LoVo (cell line): ENCODE data around the gene UXT.
"Not testable (repeated sequence)": the region's sequence is repeated elsewhere in the genome, so short reads cannot be mapped to it uniquely, and the experiment has no call there.

Source experiments
- DNase-seq: peaks from one replicate; pipeline ENCODE4 v3.0.0-alpha.2; 2016; ENCODE audit warnings: low spot score

The UXT gene, protein sequence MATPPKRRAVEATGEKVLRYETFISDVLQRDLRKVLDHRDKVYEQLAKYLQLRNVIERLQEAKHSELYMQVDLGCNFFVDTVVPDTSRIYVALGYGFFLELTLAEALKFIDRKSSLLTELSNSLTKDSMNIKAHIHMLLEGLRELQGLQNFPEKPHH

DNA sequence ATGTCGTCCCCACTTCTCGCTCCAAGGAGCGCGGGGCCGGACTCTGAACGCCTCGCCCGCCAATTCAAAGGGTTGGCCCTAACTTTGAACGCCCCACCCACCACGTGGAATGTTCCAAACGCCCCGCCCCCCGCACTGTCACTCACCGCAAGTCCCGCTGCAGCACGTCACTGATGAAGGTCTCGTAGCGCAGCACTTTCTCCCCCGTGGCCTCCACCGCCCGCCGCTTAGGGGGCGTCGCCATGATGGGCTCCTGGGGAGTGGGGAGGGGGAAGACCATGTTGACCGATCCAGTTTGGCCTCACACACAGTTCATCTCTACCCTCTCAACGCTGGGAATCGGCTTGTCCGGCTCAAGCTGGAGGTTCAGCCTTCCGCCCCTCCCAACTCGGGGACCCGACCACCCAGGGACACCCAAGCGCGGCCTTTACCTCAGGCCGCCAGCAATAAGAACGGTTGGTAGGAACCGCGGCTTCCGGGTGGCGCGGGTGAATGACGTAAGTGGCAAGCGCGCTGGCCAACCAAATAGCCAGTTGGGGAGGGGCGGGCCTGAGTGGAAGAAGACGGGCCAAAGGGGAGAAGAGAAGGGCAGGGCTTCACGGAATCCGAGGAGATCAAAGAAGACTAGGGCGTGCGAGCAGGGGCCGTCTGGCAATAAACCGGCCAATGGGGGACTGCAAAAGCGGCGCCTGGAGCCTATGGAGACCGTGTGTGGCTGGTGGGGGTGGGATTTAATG, at the start of gene UXT:
TSS of gene UXT (minus strand) at position 497 of the 737 bp plus-strand sequence. CDS start at position 244, 253 bp downstream.
- DNase-seq = peak; percentile 88

DNA sequence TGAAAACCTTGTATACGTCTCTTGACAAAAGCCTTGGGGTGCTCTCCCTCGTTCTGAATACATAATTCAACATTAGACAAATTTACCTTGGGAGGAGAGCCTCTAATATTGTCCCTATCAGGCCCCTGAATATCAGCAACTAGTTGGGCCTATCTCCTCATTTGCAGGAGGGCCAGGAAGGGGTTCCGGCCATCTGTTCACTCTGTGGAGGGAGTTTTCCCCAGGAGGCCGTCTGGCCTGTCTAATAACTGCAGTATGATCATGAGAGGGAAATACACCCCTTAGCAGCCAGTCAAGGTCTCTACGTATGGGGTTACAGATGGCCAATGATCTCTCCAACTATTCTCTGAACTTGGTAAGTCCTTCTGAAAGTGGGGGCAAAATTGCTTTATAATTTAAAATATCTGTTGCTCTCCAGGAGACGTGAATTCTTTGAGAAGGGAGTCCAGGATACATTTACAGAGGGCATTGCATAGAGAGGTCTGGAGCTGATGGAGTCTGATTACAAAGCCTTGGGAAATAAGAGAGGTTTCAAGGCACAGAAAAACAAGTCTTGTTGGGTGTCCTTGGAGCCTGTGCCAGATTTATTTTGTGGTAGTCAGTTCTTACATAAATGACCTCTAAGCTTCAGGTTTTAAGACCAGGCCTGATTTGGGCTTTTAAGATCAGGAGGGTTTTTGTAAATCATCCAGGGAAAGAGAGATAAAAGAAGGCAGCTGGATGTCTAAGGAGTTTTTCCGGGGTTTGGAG, 48.2 kb upstream of the UXT start:
- no peak for DNase-seq

DNA sequence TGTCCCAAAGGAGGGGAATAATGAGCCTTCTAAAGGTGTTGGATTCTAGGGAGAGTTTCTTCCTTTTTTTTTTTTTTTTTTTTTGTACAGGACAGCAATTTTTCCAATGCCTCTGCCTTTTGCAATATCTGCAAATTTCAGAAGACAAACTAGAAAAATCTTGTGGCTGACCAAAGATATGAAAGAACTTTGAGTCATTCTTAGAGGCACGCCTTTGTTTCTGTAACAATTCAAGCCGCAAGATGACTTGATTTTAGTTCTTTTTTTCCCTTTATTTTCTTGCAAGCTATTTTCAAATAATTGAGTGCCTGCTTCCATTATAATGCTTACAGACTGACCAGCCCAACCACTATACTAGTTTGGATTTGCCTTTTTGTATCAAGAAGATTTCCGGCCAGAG, 47.6 kb upstream of the UXT start:
- no peak for DNase-seq

DNA sequence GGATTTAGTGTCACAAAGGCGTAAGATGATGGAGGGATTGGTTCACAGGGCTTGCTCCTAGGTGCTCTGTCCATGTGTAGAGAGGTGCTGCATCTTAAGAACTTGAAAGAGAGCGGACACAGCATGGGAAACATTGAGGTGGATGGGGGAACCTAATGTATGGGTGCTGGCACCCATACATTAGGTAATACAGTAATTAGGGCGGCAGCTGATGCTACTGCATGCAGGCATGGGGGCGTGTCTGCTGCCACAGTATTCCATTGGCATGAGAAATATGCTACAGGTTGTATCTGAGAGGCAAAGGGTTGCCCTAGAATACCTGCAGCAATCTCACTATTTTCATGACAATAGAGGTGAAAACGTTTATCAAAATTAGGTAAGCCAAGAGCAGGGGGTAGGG, 45.8 kb upstream of the UXT start:
- DNase-seq = no peak

DNA sequence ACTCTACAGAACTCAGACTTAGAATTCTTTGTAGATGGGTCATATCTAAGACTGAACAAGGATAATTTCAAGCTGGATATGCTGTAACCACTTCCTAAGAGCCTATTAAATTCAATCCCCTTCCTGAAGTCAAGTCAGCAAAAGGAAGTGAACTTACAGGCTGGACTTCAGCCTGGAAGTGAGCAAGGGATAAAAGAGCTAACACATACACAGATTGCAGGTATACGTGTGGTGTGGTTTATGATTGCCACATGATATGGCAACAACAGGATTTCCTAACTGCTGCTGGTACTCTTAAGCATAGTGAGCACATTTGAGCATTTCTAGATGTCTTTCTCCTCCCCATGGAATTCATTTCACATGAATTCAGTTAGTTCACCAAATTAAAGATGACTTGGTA, 38.2 kb upstream of the UXT start:
- no peak for DNase-seq

DNA sequence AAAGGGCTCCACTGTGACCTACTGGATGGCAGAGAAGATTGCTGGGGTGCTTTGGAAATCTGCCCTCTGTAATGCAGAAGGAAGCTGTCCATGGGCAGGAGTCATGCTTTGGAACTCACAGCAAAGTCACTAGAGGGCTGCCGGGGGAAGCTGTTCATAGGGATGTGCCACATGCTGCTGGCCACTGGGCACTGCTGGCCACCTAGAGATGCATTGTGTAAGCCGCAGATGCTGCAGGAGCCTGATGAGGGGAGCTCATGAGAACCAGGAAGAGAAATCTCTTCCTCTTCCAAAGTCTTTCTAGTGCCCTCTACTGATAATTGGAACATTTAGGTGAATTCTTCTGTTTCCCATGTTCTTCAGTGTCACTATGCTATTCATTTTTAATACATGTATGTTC, 31.2 kb upstream of the UXT start:
- DNase-seq = no peak

DNA sequence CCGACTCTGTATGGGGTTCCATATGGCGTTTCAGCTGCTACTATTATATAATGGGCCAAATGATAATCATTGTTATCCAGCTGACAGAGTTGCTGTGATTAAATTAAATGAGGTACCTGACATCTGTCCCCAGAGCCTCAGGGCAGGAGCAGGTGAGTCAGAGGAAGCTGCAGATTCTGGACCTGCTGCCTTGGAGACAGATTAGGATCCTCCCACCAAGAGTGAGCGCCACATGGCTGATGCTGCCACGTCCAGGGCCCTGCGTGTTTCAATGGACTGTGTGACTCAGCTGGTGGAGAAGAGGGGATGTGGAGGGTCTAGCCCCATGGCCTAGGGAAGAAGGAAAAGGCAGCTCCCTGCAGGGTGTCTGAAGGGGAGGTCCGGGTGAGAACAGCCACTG, 28.3 kb upstream of the UXT start:
- no peak for DNase-seq

DNA sequence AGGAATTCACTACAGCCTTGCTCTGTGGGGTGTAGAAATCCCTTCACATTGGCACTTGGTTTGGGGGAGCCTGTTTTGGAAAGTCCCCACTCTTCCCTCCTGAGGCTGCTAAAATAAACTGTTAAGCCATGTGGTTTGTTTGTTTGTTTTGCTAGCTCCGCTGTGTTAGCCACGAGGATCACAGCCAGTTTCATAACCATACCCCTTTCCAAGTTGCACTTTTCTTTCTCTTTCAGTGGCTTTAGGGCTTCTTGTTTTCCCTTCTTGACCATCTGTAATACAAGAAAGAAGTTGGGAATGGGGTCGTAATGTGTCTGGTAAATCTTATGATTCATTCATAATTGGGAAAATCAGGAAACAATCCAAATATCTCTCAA, 24.8 kb upstream of the UXT start:
- DNase-seq = no peak

DNA sequence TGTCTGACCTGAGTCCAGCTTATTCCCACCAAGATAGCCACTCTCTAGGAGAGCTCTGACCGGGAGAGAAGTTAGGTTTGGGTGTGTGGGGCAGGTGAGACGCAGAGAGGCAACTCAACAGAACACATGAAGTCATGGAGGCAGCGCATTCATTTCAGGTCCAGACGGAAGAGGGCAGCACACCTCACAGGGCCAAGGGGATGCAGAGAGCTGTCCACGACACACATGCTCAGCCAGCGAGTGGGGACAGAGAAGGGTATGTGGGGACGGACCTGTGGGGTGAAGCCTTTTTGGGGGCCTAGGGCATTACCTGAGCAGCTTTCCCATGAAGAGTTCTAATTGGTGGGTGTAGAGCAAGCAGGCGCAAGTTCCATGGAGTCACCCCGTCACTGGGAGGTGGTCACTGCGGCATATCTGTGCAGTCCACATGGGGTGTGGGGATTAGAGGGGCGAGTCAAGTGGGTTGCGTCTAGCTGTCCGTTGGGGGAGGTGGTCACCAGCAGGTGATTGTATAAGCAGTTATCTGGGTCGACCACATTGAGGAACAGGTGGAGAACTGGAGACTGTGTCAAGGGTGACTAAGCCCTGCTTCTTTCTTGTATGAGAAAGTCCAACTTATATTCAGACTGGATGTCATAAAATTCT, 24.3 kb upstream of the UXT start:
- DNase-seq = no peak

DNA sequence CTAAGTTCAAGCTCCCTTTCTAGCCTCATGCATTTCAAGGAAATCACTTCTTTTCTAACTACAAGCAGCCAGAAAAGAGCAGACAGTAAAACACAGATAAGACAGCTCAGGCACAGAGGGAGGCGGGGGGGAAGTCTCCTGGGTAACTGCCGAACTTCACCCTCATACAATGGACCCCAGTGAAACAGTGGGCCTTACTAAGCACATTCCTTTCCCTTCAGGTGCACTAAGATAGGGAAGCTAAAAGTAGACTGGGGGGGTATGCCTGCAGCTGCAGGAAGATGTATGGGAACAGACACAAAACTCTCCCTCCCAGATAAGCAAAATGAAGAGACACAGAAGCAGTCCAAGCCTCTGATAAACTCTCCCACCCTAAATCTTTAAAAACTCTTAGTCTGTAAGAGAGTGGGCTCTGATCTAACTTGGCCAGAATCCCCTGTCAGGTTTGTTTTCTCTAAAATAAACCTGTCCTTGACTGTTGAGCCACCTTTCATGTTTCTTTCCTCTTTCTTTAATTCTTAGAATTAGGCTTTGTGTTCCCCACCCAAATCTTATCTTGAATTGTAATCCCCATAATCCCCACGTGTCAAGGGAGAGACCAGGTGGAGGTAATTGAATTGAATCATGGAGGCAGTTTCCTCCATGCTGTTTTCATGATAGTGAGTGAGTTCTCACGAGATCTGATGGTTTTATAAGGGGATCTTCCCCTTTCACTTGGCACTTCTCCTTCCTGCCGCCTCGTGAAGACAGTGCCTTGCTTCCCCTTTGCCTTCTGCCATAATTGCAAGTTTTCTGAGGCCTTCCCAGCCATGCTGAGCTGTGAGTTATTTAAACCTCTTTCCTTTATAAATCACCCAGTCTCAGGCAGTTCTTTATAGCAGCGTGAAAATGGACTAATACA, 17.2 kb upstream of the UXT start:
- DNase-seq = not testable (repeated sequence)

DNA sequence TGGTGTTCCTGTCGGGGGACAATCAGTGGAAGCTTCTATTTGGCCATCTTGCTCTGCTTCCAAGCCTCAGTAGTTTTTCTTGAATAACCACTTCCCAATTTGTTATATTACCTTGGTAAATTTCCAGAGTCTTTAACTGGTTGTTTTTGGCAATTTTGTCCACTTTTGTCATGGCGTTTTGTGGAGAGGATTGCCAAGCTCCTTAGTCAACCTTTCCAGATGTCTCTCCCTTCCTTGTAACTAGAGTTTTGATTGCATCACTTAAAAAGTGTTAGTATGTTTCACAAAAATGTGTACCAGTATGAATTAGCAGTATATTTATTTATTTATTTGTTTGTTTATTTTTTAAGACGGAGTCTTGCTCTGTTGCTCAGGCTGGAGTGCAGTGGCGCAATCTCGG, 15.8 kb upstream of the UXT start:
- no peak for DNase-seq

DNA sequence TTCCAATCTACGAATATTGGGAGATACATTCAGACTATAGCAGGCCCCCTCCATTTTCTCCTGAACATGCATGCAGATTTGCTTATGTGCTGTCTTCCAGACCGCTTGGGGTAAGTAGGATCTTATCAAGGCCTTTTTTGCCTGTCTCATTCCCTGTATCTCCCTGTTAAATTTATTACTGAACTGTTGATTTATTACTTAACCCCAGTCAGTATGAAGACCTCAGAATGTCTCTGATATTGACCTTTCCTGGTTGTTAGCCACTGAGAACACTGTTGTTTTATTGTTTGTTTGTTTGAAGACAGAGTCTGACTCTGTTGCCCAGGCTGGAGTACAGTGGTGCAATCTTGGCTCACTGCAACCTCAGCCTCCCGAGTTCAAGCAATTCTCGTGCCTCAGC, 6.8 kb upstream of the UXT start:
- DNase-seq = not testable (repeated sequence)

DNA sequence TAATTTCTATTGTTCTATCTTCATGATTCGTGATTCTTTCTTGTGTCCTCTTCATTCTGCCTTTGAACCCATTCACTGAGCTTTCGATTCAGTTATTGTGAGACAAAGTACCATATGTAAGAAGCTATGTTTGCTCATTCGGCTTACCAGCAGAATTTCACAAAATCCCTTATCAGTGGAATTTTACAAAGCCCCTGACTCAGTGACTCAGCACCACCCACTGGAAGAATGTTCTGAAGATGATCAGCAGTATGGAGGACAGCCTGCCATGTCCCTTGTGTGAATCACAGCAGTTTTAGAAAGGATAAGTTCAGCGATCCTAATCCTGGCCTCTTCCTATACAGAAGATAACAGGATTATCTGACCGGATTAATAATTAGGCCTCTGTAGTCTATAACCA, 5.8 kb upstream of the UXT start:
- no peak for DNase-seq

DNA sequence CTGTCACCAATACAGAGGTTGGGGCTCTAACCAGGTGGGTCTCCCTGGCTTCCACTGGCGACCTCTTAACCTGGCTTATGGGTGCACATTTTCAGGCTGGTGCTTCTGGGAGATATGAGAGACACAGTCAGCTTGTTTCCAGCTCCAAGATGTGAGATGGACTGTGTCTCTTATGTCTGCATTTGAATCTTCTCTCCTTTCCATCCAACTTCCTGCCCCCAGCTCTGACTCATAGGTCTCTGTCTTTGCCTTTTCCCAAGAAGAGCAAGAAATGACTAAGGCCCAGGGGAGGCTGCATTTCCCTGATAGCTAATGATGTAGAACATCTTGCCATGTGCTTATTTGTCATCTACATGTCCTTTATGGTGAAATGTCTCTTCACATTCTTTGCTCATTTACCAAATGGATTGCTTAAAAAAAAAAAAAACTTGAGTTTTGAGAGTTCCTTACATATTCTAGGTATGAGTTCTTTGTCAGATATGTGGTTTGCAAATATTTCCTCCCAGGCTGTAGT, 3.2 kb upstream of the UXT start:
- no peak for DNase-seq

DNA sequence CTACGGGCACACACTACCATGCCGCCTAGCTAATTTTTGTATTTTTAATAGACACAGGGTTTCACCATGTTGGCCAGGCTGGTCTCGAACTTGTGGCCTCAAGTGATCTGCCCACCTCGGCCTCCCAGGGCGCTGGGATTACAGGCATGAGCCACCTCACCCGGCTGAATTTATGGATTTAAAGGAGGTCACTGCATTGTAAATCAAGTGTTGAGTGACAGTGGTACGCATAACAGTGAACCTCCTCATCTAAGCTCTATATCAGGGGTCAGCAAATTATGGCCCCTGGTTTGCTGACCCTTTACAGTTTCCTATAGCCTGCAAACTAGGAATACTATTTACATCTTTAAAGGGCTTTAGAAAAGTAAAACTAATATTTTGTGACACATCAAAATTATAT, 2.6 kb upstream of the UXT start:
- no peak for DNase-seq

DNA sequence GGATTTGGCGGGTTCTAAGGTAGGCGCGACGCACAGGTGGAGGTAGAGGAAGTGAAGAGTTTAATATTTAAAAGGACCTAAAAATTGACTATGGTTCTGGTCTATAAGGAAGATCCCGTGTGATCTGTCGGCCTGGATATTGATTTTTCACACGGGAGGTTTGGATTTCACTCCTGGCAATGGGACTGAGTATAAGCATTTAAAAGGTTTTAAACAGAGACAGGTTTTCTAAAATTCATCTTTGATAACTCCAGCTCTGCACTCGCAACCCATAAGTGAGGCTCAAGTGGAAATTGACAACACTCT, 394 bp upstream of the UXT start:
- no peak for DNase-seq

DNA sequence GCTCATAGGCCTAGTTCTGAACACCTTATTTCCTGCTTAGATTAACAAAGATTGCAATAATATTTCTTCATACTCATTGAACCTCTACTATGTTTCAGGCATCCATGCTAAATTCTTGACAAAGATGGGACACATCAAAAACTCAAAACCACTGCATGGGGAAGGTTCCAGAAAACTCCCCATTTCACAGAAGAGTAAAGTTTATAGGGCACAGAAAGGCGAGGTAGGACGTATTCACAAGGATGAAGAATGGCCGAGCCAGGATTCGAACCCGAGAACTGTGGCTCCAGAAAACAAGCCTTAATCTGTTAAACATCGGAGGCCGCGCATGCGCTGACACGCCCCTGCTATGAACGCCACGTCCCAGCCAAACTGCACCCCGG, 688 bp downstream of the UXT start:
- no peak for DNase-seq

DNA sequence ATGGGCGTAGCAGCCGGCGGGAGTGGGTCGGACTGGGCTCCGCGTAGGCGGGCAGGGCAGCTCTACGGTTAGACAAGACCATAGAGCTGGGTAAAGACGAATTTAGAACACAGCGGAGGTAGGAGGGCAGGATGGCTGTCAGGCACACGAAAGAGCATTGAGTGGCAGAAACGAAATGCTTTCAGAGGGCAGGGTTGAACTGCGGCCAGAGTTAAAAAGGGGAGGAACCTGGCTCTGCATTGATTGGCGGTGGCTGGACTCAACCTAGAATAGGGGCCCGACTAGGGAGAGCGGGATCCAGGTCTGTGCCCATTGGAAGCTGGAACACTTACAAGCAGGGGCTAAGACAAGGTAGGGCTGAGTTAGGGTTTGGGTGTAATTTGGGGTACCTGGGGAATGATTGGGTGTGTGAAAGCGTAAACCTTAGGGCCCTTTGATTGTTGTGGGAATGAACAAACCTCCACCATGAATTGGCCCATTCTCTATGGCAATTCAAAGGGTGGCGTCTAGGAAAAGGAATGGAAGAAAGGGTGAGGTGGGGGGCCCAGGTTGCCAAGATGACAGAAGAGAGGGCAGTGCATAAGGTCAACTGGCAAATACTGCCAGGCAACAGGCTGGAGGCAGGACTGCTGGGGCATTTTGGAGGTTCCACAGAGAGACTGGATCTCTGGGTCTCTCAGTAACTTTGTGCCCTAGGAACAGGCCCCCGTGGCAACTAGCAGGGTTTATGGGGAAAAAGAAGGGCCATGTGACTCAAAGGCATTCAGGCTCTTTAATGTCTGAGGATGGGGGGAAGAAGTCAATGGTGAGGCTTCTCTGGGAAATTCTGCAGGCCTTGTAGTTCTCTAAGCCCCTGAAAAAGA, 7.7 kb downstream of the UXT start:
- no peak for DNase-seq

DNA sequence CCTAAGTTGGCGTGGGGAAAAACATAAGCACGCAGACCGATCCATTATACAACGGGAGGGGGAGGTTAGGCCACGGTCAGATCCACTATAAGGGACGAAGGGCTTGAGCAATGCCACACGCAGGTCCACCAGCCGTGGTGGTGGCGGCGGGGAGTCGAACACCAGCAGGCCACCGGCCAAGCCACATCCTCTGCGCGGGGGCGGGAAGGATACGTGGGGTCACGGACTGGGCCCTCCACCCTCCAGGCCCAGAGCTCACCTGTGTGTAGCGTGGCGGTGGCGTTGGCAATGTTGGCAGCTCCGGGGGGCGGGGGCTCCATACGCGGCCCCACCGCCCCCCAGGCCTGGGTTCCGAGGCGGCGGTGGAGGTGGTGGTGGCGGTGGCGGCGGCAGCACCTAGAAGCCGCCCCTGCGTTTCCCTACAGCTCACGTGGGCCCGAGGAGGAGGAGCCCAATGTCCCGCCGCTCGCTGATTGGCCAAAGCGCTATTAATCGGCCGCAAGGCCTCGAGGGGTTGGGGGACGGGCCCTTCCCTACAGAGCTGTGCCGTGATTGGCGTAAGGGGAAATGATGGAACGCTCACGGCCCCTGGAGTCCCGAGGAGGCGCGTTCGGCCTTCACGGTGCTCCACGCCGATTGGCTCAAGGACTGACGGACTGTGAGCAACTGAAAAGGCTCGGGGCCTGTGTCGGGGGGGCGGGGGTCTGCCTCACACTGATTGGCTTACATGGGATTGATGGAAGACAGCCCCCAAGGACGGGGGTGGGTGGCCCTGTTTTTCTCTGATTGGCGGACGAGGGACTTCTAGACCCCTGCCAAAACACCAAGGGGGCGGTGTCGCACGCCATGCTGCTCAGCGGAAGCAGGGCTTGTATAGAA, 8.6 kb downstream of the UXT start, which contains the start of gene ELK1:
TSS of gene ELK1 (minus strand) at position 400 of the 879 bp plus-strand sequence. CDS start 9,122 bp downstream, outside the sequence.
- DNase-seq = peak; percentile 88

DNA sequence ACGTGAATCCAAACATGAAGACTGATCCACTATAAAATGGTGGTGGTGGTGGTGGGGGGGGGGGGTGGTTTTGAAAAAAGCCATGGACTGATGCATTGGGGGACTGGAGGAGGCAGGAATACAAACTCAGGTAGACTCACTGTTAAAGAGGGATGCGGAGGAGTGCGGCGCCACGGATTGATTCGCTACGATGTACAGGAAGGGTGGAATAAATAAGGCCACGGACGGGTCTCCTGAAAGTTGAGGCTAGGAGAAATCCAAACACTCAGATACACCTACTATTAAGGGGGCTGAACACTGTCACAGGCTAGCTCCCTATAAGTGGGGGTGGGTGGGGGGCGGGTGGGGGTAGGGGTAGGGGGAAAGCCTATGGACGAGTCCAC, 9.2 kb downstream of the UXT start:
- DNase-seq = no peak
